OCI-LY7 (cell line): ENCODE measurements around the gene KLHL17. TPM values are rescaled to one million over a fixed set of nuclear protein-coding genes. Genes with fewer than 3 reads are reported as not detected.

Experiments used
- BruUV-seq: library from RNA; stranded (reverse); fragments of 400-500 nt; replicated peaks from 2 replicates; lab custom pipeline; 2021; lab: Mats Ljungman, UMichigan
- CTCF ChIA-PET: fragments of 300-600 bp; sonication (Branson Sonifier 250); formaldehyde crosslinking; loops from one replicate; lab custom pipeline; 2022; ENCODE audit warnings: antibody characterized with exemption; ENCODE audit not compliant: unreplicated experiment; lab: Charles Lee
- POLR2A ChIA-PET: fragments of 300-600 bp; sonication (Branson Sonifier 250); formaldehyde crosslinking; loops from one replicate; lab custom pipeline; 2022; ENCODE audit warnings: antibody characterized with exemption; lab: Charles Lee
- DNase-seq: peaks from one replicate; pipeline ENCODE4 v3.0.0-alpha.2; 2015; ENCODE audit warnings: low spot score
- H2AFZ ChIP-seq: fragments of 200-600 bp; sonication (generic), shearing (Covaris generic); 2 replicates; pipeline ENCODE4 v1.6.1; 2014; ENCODE audit warnings: mild to moderate bottlenecking, antibody characterized with exemption, low read length, moderate library complexity
- H3K27ac ChIP-seq: fragments of 200-600 bp; sonication (generic); 2 replicates; pipeline ENCODE4 v1.5.1; 2014; ENCODE audit warnings: mixed run types, low read depth, mild to moderate bottlenecking, moderate library complexity, low read length, inconsistent platforms; ENCODE audit not compliant: poor library complexity, severe bottlenecking
- H3K36me3 ChIP-seq: fragments of 200-600 bp; sonication (generic); 2 replicates; pipeline ENCODE4 v1.6.1; 2014; ENCODE audit warnings: mild to moderate bottlenecking, antibody characterized with exemption, low read length, moderate library complexity, mixed read lengths; ENCODE audit not compliant: insufficient read depth
- H3K4me1 ChIP-seq: fragments of 200-600 bp; sonication (generic); 2 replicates; pipeline ENCODE4 v1.5.1; 2014; ENCODE audit warnings: mild to moderate bottlenecking, low read length; ENCODE audit not compliant: insufficient read depth, poor library complexity, severe bottlenecking
- H3K4me2 ChIP-seq: fragments of 200-600 bp; sonication (generic); 2 replicates; pipeline ENCODE4 v1.6.1; 2014; ENCODE audit warnings: mild to moderate bottlenecking, low read length
- H3K4me3 ChIP-seq: fragments of 200-600 bp; sonication (generic); 2 replicates; pipeline ENCODE4 v1.5.1; 2014; ENCODE audit warnings: mild to moderate bottlenecking, low read depth, low read length; ENCODE audit not compliant: poor library complexity, severe bottlenecking
- H3K79me2 ChIP-seq: fragments of 200-600 bp; sonication (generic); 2 replicates; pipeline ENCODE4 v1.6.1; 2016; ENCODE audit warnings: low read depth, mild to moderate bottlenecking, low read length, moderate library complexity, mixed read lengths; ENCODE audit not compliant: insufficient read depth
- H3K9me2 ChIP-seq: fragments of 200-600 bp; sonication (generic); 2 replicates; pipeline ENCODE4 v1.6.1; 2016; ENCODE audit warnings: mild to moderate bottlenecking, low read length, mixed read lengths; ENCODE audit not compliant: insufficient read depth
- H3K9me3 ChIP-seq: fragments of 200-600 bp; sonication (generic); 2 replicates; pipeline ENCODE4 v1.6.1; 2014; ENCODE audit warnings: mild to moderate bottlenecking, mixed run types, low read length, mixed read lengths
- H4K20me1 ChIP-seq: fragments of 200-600 bp; sonication (generic); 2 replicates; pipeline ENCODE4 v1.6.1; 2014; ENCODE audit warnings: mild to moderate bottlenecking, antibody characterized with exemption, low read length, moderate library complexity, mixed read lengths; ENCODE audit not compliant: insufficient read depth
- EZH2phosphoT487 ChIP-seq: fragments of 200-600 bp; sonication (generic); IDR thresholded peaks from 2 replicates; pipeline ENCODE4 v1.6.1; 2018; ENCODE audit warnings: low read depth, borderline replicate concordance, mild to moderate bottlenecking, mixed run types, antibody characterized with exemption, low read length, moderate library complexity, mixed read lengths
- intact Hi-C: fragments of 100-400 bp; cut with micrococcal nuclease; formaldehyde crosslinking; loops from one replicate; pipeline ENCODE4 v1.10.0; 2022; ENCODE audit not compliant: unreplicated experiment
- total RNA-seq, 2 experiments: library from RNA; depleted of rRNA in 1 of 2; stranded (reverse); fragments of >200 nt in 1 of 2; shearing (Covaris generic) in 1 of 2; gene quantifications; 2 replicates each; pipeline ENCODE4 v1.2.3, GENCODE V29; 2014 to 2022
- TF ChIP-seq, protein P1 (sequence below): fragments of 200-600 bp; sonication (generic); conservative IDR thresholded peaks from 2 replicates; pipeline ENCODE4 v1.5.1; 2014; ENCODE audit warnings: mild to moderate bottlenecking, antibody characterized with exemption, low read length, moderate library complexity, mixed read lengths

Gene KLHL17
- total RNA-seq, 2 experiments from 2014 or later = 21.7 to 23.3 TPM

DNA sequence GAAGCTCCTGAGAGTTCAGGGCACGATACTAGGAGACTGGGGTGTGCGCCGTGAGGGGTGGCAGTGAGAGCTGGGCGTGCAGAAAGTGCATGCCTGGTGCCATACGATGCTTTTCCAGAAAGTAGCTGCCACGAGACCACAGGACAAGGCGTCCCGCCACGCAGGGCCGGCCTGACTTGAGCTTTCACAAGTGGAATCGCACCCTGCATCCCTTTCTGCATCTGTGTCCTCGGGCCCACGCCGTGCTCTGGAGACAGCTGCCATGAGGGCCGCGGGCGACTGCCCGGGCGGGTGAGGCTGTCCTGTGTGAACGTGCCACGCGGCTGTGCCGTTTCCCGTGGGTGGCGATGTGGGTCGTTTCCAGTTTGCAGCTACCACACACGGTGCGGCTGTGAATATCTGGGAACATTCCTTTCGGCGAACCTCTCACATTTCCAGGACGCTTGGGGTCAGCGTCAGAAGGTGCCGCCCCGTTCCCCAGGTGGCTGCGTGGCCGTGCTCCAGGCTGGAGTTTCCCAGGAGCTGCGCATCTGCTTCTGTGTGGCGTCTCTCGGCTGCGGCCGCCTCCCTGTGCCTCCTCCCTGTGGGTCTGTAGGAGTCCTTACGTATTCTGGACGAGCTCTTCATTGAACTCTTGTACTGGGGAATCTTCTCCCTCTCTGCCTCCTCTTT lies 22.5 kb downstream of the KLHL17 start:
- Histone ChIP-seq H3K9me2 (no peaks in the 10 kb centered on the region), H4K20me1 (no peaks in the 10 kb centered on the region), H3K79me2 (no peaks in the 10 kb centered on the region), H3K36me3 (no peaks in the 10 kb centered on the region), H2AFZ (no peak overlapping the region), H3K27ac (no peak overlapping the region), H3K4me2 (no peak overlapping the region), H3K4me1 (no peaks in the 10 kb centered on the region), H3K4me3 (no peak overlapping the region), H3K9me3 (no peaks in the 10 kb centered on the region)
- TF ChIP-seq EZH2phosphoT487 = no peak
- TF ChIP-seq, protein P1, sequence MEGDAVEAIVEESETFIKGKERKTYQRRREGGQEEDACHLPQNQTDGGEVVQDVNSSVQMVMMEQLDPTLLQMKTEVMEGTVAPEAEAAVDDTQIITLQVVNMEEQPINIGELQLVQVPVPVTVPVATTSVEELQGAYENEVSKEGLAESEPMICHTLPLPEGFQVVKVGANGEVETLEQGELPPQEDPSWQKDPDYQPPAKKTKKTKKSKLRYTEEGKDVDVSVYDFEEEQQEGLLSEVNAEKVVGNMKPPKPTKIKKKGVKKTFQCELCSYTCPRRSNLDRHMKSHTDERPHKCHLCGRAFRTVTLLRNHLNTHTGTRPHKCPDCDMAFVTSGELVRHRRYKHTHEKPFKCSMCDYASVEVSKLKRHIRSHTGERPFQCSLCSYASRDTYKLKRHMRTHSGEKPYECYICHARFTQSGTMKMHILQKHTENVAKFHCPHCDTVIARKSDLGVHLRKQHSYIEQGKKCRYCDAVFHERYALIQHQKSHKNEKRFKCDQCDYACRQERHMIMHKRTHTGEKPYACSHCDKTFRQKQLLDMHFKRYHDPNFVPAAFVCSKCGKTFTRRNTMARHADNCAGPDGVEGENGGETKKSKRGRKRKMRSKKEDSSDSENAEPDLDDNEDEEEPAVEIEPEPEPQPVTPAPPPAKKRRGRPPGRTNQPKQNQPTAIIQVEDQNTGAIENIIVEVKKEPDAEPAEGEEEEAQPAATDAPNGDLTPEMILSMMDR = no peak
- POLR2A ChIA-PET = no interaction called here
- DNase-seq = no peak
- no TSS peak for BruUV-seq
- CTCF ChIA-PET = no interaction called here
- intact Hi-C loops = loop anchor here (10.0 kb wide), 1 partner anchor 52 kb away; no protein-coding TSS in a partner anchor

DNA sequence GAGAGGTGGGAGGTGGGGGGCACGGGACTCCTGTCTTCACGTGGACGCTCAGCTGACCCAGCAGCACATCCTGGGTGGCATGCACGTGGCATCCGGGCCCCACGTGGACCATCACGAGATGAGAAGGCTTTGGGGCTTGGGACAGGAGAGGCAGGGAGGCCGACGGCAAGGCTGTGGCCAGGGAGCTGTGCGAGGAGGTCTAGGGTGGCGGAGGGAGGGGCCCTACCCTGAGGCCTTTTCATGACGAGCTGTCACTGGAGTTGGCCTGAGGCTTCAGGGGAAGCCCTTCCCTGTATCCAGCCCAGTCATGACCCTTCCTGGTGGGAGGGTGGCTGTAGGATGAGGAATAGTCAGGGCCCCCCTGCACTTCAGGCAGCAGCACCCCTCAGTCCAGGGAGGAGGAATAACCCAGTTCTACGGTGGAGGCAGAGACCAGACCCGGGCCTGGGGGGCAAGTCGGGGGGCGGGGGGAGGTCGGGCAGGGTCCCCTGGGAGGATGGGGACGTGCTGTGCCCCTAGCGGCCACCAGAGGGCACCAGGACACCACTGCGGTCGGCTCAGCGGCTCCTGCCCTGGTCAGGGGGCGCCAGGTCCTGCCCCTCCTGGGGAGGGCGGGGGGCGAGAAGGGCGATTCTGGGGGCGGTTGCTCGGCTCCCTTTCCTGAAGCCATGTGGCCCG lies 23.6 kb downstream of the KLHL17 start:
- Histone ChIP-seq H2AFZ (no peak overlapping the region), H3K9me2 (no peaks in the 10 kb centered on the region), H3K27ac (no peak overlapping the region), H3K4me2 (no peak overlapping the region), H4K20me1 (no peaks in the 10 kb centered on the region), H3K4me1 (no peaks in the 10 kb centered on the region), H3K9me3 (no peaks in the 10 kb centered on the region), H3K36me3 (no peaks in the 10 kb centered on the region), H3K4me3 (no peak overlapping the region), H3K79me2 (no peaks in the 10 kb centered on the region)
- POLR2A ChIA-PET = interaction anchor here (0.6 kb wide), 1 partner anchor 30 kb away, joined by 3 read pairs; the partner anchor contains the start of gene ISG15
- peak; percentile 52 for DNase-seq
- CTCF ChIA-PET = no interaction called here
- intact Hi-C loops = loop anchor here (1.0 to 10.0 kb wide), 2 partner anchors 51 to 79 kb away; no protein-coding TSS in a partner anchor
- TF ChIP-seq, protein P1 = peak; percentile 83
- no peak for TF ChIP-seq EZH2phosphoT487
- BruUV-seq = no TSS peak
